Activated B cell treated with CpG ODN at 0.5 μM for 24 hours (primary cell): Measurements from ENCODE around the gene UBASH3A. TPM values are rescaled to one million over a fixed set of nuclear protein-coding genes. Genes with fewer than 3 reads are reported as not detected.

Experiments
- ATAC-seq: fragments of 200-7000 bp; cut with Tn5 transposase; one replicate; pipeline ENCODE4 v1.10.0; 2021; ENCODE audit warnings: low read depth, mild to moderate bottlenecking, moderate library complexity
- CTCF ChIA-PET: fragments of 350-600 bp; sonication (Branson Sonifier 250); formaldehyde crosslinking; loops from one replicate; lab custom pipeline; 2021; ENCODE audit warnings: antibody characterized with exemption; lab: Charles Lee
- POLR2A ChIA-PET: fragments of 350-600 bp; sonication (Branson Sonifier 250); formaldehyde crosslinking; loops from one replicate; lab custom pipeline; 2021; ENCODE audit warnings: antibody characterized with exemption; lab: Charles Lee
- DNase-seq: peaks from one replicate; pipeline ENCODE4 v3.0.0; 2022
- H3K27ac Mint-ChIP-seq: one replicate; pipeline ENCODE4 v1.8.0; 2020; ENCODE audit warnings: mixed read lengths
- H3K27me3 Mint-ChIP-seq: one replicate; pipeline ENCODE4 v1.8.0; 2021; ENCODE audit warnings: mixed read lengths
- H3K36me3 Mint-ChIP-seq: one replicate; pipeline ENCODE4 v1.8.0; 2021; ENCODE audit warnings: low read depth, mixed read lengths
- H3K4me1 Mint-ChIP-seq: one replicate; pipeline ENCODE4 v1.8.0; 2021; ENCODE audit warnings: mixed read lengths
- H3K4me3 Mint-ChIP-seq: one replicate; pipeline ENCODE4 v1.8.0; 2020; ENCODE audit warnings: mild to moderate bottlenecking, mixed read lengths
- H3K9me3 Mint-ChIP-seq: one replicate; pipeline ENCODE4 v1.8.0; 2020; ENCODE audit warnings: mixed read lengths
- CTCF ChIP-seq: fragments of 200-600 bp; IDR thresholded peaks from one replicate; pipeline ENCODE4 v1.8.0; 2022; ENCODE audit warnings: antibody characterized with exemption, mild to moderate bottlenecking
- intact Hi-C: fragments of 100-400 bp; cut with micrococcal nuclease; formaldehyde crosslinking; loops from one replicate; pipeline ENCODE4 v1.15.1; 2024
- total RNA-seq: library from RNA; stranded (reverse); gene quantifications from 2 replicates; pipeline ENCODE4 v1.2.3, GENCODE V29; 2022

Gene UBASH3A
- total RNA-seq, 1 donor from 2014 or later, result not detected

- ChIA-PET CTCF (interaction anchor here (0.5 kb wide), 1 partner anchor 31 kb away, joined by 3 read pairs; no protein-coding TSS in a partner anchor), POLR2A (no interaction called here)
- no peak for DNase-seq
- Mint-ChIP-seq H3K9me3 (no peaks in the 10 kb centered on the region), H3K36me3 (no peaks in the 10 kb centered on the region), H3K4me1 (no peaks in the 10 kb centered on the region), H3K27ac (no peak overlapping the region), H3K27me3 (peaks cover 24% of the 10 kb centered on the region), H3K4me3 (no peak overlapping the region)
- ATAC-seq, result no peak
- no peak for TF ChIP-seq CTCF
- intact Hi-C loops, result no loop called here
These were observed 36.1 kb upstream of the UBASH3A start for GRCh38 chr21:42367367-42368165.

- Mint-ChIP-seq H3K27ac (no peak overlapping the region), H3K27me3 (peaks cover 11% of the 10 kb centered on the region), H3K36me3 (no peaks in the 10 kb centered on the region), H3K4me1 (no peaks in the 10 kb centered on the region), H3K9me3 (no peaks in the 10 kb centered on the region), H3K4me3 (no peak overlapping the region)
- no peak for TF ChIP-seq CTCF
- ATAC-seq, result no peak
- POLR2A ChIA-PET, result no interaction called here
- DNase-seq, result no peak
- intact Hi-C loops, result no loop called here
- CTCF ChIA-PET, result interaction anchor here (0.8 kb wide), 1 partner anchor 23 kb away, joined by 3 read pairs; no protein-coding TSS in a partner anchor
These were observed 33.9 kb upstream of the UBASH3A start for GRCh38 chr21:42369821-42370220.

GRCh38 chr21:42370894-42371654 is 32.6 kb upstream of the UBASH3A start:
- ChIA-PET POLR2A (no interaction called here), CTCF (no interaction called here)
- ATAC-seq (no peak), DNase-seq (no peak)
- no peaks in the 10 kb centered on the region for H3K4me1 Mint-ChIP-seq
- H3K27ac Mint-ChIP-seq, result no peak overlapping the region
- peaks cover 11% of the 10 kb centered on the region for H3K27me3 Mint-ChIP-seq
- TF ChIP-seq CTCF, result no peak
- H3K36me3 Mint-ChIP-seq, result no peaks in the 10 kb centered on the region
- H3K4me3 Mint-ChIP-seq, result no peak overlapping the region
- intact Hi-C loops, result no loop called here
- H3K9me3 Mint-ChIP-seq, result no peaks in the 10 kb centered on the region

- POLR2A ChIA-PET, result no interaction called here
- DNase-seq (no peak), ATAC-seq (no peak)
- no peak for TF ChIP-seq CTCF
- Mint-ChIP-seq H3K36me3 (no peaks in the 10 kb centered on the region), H3K27ac (no peak overlapping the region), H3K9me3 (no peaks in the 10 kb centered on the region), H3K4me1 (no peaks in the 10 kb centered on the region), H3K27me3 (peaks cover 20% of the 10 kb centered on the region), H3K4me3 (no peak overlapping the region)
- intact Hi-C loops, result no loop called here
- CTCF ChIA-PET, result no interaction called here
These were observed 30.4 kb upstream of the UBASH3A start for GRCh38 chr21:42373196-42373907.
